IMR-90 (cell line): ENCODE data around the gene KRT6C. TPM values are rescaled to one million over a fixed set of nuclear protein-coding genes. Genes with fewer than 3 reads are reported as not detected.

Source experiments
- ATAC-seq: fragments of 200-7000 bp; cut with Tn5 transposase; 2 replicates; pipeline ENCODE4 v1.9.1; 2020; ENCODE audit warnings: low read depth, mild to moderate bottlenecking, moderate library complexity
- BruUV-seq: library from RNA; stranded (reverse); fragments of 400-500 nt; replicated peaks from 2 replicates; lab custom pipeline; 2021; lab: Mats Ljungman, UMichigan
- CTCF ChIA-PET: fragments of 300-600 bp; formaldehyde crosslinking; extraction: SDS; loops from one replicate; lab custom pipeline; 2021; ENCODE audit warnings: antibody characterized with exemption; lab: Yijun Ruan, JAX
- POLR2A ChIA-PET: fragments of 300-600 bp; sonication (Branson Sonifier 250); formaldehyde crosslinking; loops from one replicate; lab custom pipeline; 2022; ENCODE audit warnings: antibody characterized with exemption; ENCODE audit not compliant: unreplicated experiment; lab: Charles Lee
- DNase-seq: peaks from one replicate; pipeline ENCODE4 v3.0.0; 2013
- H2AFZ ChIP-seq: replicated peaks from 2 replicates; pipeline ENCODE3; 2013; ENCODE audit warnings: low read length, mild to moderate bottlenecking; ENCODE audit not compliant: poor library complexity
- H2AK5ac ChIP-seq: 2 replicates; pipeline ENCODE4 v1.6.1; 2013; ENCODE audit warnings: low read depth, low read length, inconsistent platforms
- H2AK9ac ChIP-seq: replicated peaks from 2 replicates; pipeline ENCODE3; 2013; ENCODE audit warnings: mild to moderate bottlenecking, low read depth, low read length, moderate library complexity; ENCODE audit not compliant: poor library complexity
- H2BK120ac ChIP-seq: 2 replicates; pipeline ENCODE4 v1.6.1; 2013; ENCODE audit warnings: low read depth, low read length, inconsistent platforms
- H2BK15ac ChIP-seq: 3 replicates; pipeline ENCODE4 v1.6.1; 2013; ENCODE audit warnings: low read depth, low read length, inconsistent platforms
- H2BK20ac ChIP-seq: 2 replicates; pipeline ENCODE4 v1.6.1; 2013; ENCODE audit warnings: low read depth, mild to moderate bottlenecking, inconsistent platforms, low read length, moderate library complexity
- H2BK5ac ChIP-seq: 2 replicates; pipeline ENCODE4 v1.6.1; 2013; ENCODE audit warnings: mild to moderate bottlenecking, low read depth, low read length, inconsistent platforms; ENCODE audit not compliant: poor library complexity, severe bottlenecking
- H3K14ac ChIP-seq: replicated peaks from 2 replicates; pipeline ENCODE4 v1.6.1; 2013; ENCODE audit warnings: low read depth, low read length, inconsistent platforms
- H3K18ac ChIP-seq: 2 replicates; pipeline ENCODE4 v1.6.1; 2013; ENCODE audit warnings: low read depth, low read length, control low read depth
- H3K23ac ChIP-seq: 2 replicates; pipeline ENCODE4 v1.6.1; 2013; ENCODE audit warnings: low read depth, low read length, inconsistent platforms
- H3K27ac ChIP-seq: 2 replicates; pipeline ENCODE4 v1.5.1; 2013; ENCODE audit warnings: mild to moderate bottlenecking, control low read depth, low read length; ENCODE audit not compliant: insufficient read depth
- H3K27me3 ChIP-seq: 2 replicates; pipeline ENCODE4 v1.6.1; 2013; ENCODE audit warnings: low read length; ENCODE audit not compliant: control insufficient read depth, insufficient read depth
- H3K36me3 ChIP-seq: 2 replicates; pipeline ENCODE4 v1.6.1; 2013; ENCODE audit warnings: low read length, mixed read lengths; ENCODE audit not compliant: control insufficient read depth, insufficient read depth
- H3K4ac ChIP-seq: 2 replicates; pipeline ENCODE4 v1.6.1; 2013; ENCODE audit warnings: low read depth, low read length, inconsistent platforms
- H3K4me1 ChIP-seq: 2 replicates; pipeline ENCODE4 v1.6.1; 2013; ENCODE audit warnings: low read length, mixed read lengths; ENCODE audit not compliant: control insufficient read depth, insufficient read depth
- H3K4me2 ChIP-seq: 2 replicates; pipeline ENCODE4 v1.6.1; 2013; ENCODE audit warnings: low read depth, mild to moderate bottlenecking, control low read depth, low read length, moderate library complexity
- H3K4me3 ChIP-seq: 2 replicates; pipeline ENCODE4 v1.5.1; 2013; ENCODE audit warnings: low read depth, mild to moderate bottlenecking, control low read depth, low read length, moderate library complexity; ENCODE audit not compliant: insufficient read depth
- H3K56ac ChIP-seq: 2 replicates; pipeline ENCODE4 v1.6.1; 2013; ENCODE audit warnings: low read length, inconsistent platforms; ENCODE audit not compliant: insufficient read depth; ENCODE audit errors: extremely low read depth
- H3K79me1 ChIP-seq, 2 experiments: 2 replicates each; pipeline ENCODE4 v1.6.1; 2013; ENCODE audit warnings: low read length in 2 of 2, inconsistent platforms in 1 of 2, low read depth in 1 of 2
- H3K9ac ChIP-seq: 2 replicates; pipeline ENCODE4 v1.6.1; 2013; ENCODE audit warnings: low read depth, low read length, control low read depth
- H3K9me1 ChIP-seq: 2 replicates; pipeline ENCODE4 v1.6.1; 2013; ENCODE audit warnings: low read length, inconsistent platforms; ENCODE audit not compliant: insufficient read depth
- H3K9me3 ChIP-seq: 2 replicates; pipeline ENCODE4 v1.6.1; 2013; ENCODE audit warnings: low read length; ENCODE audit not compliant: control insufficient read depth, insufficient read depth
- H4K20me1 ChIP-seq: 2 replicates; pipeline ENCODE4 v1.6.1; 2013; ENCODE audit warnings: low read length, inconsistent platforms; ENCODE audit not compliant: insufficient read depth
- H4K5ac ChIP-seq: 2 replicates; pipeline ENCODE4 v1.6.1; 2013; ENCODE audit warnings: mild to moderate bottlenecking, low read depth, low read length, control low read depth
- H4K8ac ChIP-seq, 2 experiments: 2 replicates each; pipeline ENCODE4 v1.6.1; 2013; ENCODE audit warnings: low read depth in 2 of 2, low read length in 2 of 2, control low read depth in 1 of 2, inconsistent platforms in 1 of 2
- H4K91ac ChIP-seq: 2 replicates; pipeline ENCODE4 v1.6.1; 2013; ENCODE audit warnings: low read depth, low read length, inconsistent platforms; ENCODE audit not compliant: insufficient read depth
- WGBS, 2 experiments: methylation state at CpG; one replicate each; pipeline versions ENCODE4 v1.1.5 to v1.1.7; 2013; ENCODE audit warnings: missing lambda C conversion rate in 2 of 2; ENCODE audit not compliant: insufficient read length in 1 of 2; ENCODE audit errors: extremely low coverage in 2 of 2; 5-methylcytosine and 5-hydroxymethylcytosine counted together
- dilution Hi-C: fragments of 300-500 bp; cut with HindIII; formaldehyde crosslinking; loops from one replicate; pipeline ENCODE4 v1.14.3; 2018; ENCODE audit warnings: low sequenced_read_pairs; ENCODE audit not compliant: unreplicated experiment
- in situ Hi-C: fragments of 300-500 bp; cut with MboI; formaldehyde crosslinking; loops from 3 replicates; pipeline ENCODE4 v1.14.3; 2019; ENCODE audit warnings: low sequenced_read_pairs, inconsistent platforms, mixed read lengths
- intact Hi-C: fragments of 100-400 bp; cut with micrococcal nuclease; formaldehyde crosslinking; loops from 2 replicates; pipeline ENCODE4 v1.10.0; 2022
- polyA plus RNA-seq, 3 experiments: library from polyadenylated mRNA; depleted of rRNA; stranded (reverse); fragments of >200 nt; gene quantifications; 2 replicates each; pipeline ENCODE4 v1.2.3, GENCODE V29; 2012; ENCODE audit warnings: low replicate concordance in 1 of 3
- total RNA-seq: library from RNA; depleted of rRNA; stranded (reverse); fragments of >200 nt; gene quantifications from 2 replicates; pipeline ENCODE4 v1.2.3, GENCODE V29; 2012
- TF ChIP-seq, protein P1 (sequence below): conservative IDR thresholded peaks from 2 replicates; pipeline ENCODE4 v1.5.1; 2012; ENCODE audit warnings: mild to moderate bottlenecking, low read depth, low read length, improper control_type of control experiment

The KRT6C gene
- total and polyA plus RNA-seq, 2 of the 4 experiments (the other 2 are of a cell fraction) = not detected

DNA sequence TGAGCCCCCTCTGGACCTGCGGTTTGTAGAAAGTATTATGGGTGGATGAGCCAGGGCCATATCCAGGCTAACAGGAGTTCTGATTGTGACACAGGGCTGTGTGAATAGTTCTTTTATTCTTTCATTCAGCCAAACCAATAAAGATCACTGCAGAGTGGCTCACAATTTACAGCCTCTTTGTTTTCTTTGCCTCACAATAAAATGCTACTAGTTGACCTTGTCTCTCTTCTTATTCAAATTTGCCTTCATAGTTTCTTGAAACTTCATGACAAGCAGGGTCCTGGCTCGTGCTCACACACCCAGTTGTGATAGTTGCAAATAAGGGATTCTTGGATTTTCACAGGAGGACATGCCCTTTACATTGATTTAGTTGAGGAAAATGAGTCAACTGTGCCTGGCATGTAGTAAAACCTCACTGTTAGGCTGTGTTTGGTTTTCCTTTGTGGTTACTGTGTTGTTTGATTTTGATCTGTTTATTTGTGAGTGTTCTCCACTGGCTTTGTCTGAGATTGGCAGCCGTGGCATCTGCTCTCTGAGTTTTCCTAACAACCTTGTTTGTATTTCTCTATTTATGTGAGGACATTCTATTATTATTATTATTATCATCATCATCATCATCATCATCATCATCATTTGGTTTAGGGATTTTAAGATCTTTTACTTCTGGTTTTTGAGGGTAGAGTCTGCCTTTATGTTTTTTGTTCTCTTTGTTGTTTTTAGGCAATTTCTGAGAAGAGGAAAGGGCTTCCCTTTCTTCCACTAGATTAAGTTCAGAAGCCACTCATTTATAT is 19.0 kb downstream of the KRT6C start:
- Histone ChIP-seq H3K27ac (no peak overlapping the region), H4K20me1 (no peaks in the 10 kb centered on the region), H2AK5ac (no peak overlapping the region), H3K56ac (no peak overlapping the region), H3K36me3 (no peaks in the 10 kb centered on the region), H4K5ac (no peak overlapping the region), H2BK5ac (no peak overlapping the region), H3K18ac (no peak overlapping the region), H3K4ac (no peak overlapping the region), H3K4me1 (no peaks in the 10 kb centered on the region), H2BK15ac (no peak overlapping the region), H2AK9ac (no peak overlapping the region), H3K9ac (no peak overlapping the region), H3K4me2 (no peak overlapping the region), H3K14ac (no peak overlapping the region), H4K91ac (no peak overlapping the region), H3K79me1 (no peaks in the 10 kb centered on the region), H3K23ac (no peak overlapping the region), H3K27me3 (peaks cover 9% of the 10 kb centered on the region; the same call in 1 of the 2 replicates), H2BK20ac (no peak overlapping the region), H3K9me3 (no peaks in the 10 kb centered on the region), H3K9me1 (no peaks in the 10 kb centered on the region), H3K4me3 (no peak overlapping the region), H2BK120ac (no peak overlapping the region), H4K8ac (no peak overlapping the region), H2AFZ (no peak overlapping the region)
- CTCF ChIA-PET = no interaction called here
- DNase-seq (no peak), ATAC-seq (no peak)
- POLR2A ChIA-PET = no interaction called here
- TF ChIP-seq, protein P1, sequence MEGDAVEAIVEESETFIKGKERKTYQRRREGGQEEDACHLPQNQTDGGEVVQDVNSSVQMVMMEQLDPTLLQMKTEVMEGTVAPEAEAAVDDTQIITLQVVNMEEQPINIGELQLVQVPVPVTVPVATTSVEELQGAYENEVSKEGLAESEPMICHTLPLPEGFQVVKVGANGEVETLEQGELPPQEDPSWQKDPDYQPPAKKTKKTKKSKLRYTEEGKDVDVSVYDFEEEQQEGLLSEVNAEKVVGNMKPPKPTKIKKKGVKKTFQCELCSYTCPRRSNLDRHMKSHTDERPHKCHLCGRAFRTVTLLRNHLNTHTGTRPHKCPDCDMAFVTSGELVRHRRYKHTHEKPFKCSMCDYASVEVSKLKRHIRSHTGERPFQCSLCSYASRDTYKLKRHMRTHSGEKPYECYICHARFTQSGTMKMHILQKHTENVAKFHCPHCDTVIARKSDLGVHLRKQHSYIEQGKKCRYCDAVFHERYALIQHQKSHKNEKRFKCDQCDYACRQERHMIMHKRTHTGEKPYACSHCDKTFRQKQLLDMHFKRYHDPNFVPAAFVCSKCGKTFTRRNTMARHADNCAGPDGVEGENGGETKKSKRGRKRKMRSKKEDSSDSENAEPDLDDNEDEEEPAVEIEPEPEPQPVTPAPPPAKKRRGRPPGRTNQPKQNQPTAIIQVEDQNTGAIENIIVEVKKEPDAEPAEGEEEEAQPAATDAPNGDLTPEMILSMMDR = no peak
- BruUV-seq = no TSS peak
- in situ Hi-C loops = no loop called here
- 0% methylated on average over 1 of the region's 3 CpGs; no CpG with 5 or more reads in 1 of the 2 experiments for WGBS, 2 experiments
- dilution Hi-C loops = no loop called here
- intact Hi-C loops = no loop called here
